ENCODE measurements around the gene C6orf136. TPM values are rescaled to one million over a fixed set of nuclear protein-coding genes. Genes with fewer than 3 reads are reported as not detected.

The C6orf136 gene
- total and polyA plus RNA-seq, 10 of the 15 experiments (the other 5 are each of a cell fraction or from before 2014, with no cell fraction given) = 5.2 to 24.1 (median 14.9) TPM

GRCh38 chr6:30690403-30691207, 43.7 kb downstream of the C6orf136 start, which contains the start of gene NRM (continued):
- TF ChIP-seq ZNF687 (IDR thresholded peaks at IDR 0.05) (no peak), SP1 (IDR thresholded peaks at IDR 0.05; ENCODE audit: low read depth, low read length) (no peak), NFYA (IDR thresholded peaks at IDR 0.05; ENCODE audit: borderline replicate concordance, low read depth, low read length) (no peak), KDM1A (IDR thresholded peaks at IDR 0.05; ENCODE audit: borderline replicate concordance) (no peak), SPI1 (IDR thresholded peaks at IDR 0.05; ENCODE audit: borderline replicate concordance, insufficient read depth, low read depth, low read length) (peak; percentile 49; the same call in 1 of the 2 replicates), ZNF207 (IDR thresholded peaks at IDR 0.05; ENCODE audit: borderline replicate concordance) (no peak), ZBTB4 (CRISPR knock-in tag; IDR thresholded peaks at IDR 0.05) (no peak), JUNB (IDR thresholded peaks at IDR 0.05) (no peak), RBBP5 (conservative IDR thresholded peaks at IDR 0.05) (no peak), BHLHE40 (IDR thresholded peaks at IDR 0.05; ENCODE audit: borderline replicate concordance in 1 of 2, low read depth in 2 of 2, low read length in 1 of 2) (peak; percentile 60 to 82; a peak in 2 of 4 replicates), NKRF (conservative IDR thresholded peaks at IDR 0.05) (0 out of 2 replicates have a peak, but pooled peaks have one; percentile 50), ASH2L (IDR thresholded peaks at IDR 0.05; ENCODE audit: borderline replicate concordance, low read depth) (no peak), EGR1 (IDR thresholded peaks at IDR 0.05; ENCODE audit: borderline replicate concordance in 1 of 2, low read depth in 2 of 2, low read length in 2 of 2) (no peak), RAD21 (IDR thresholded peaks at IDR 0.05; ENCODE audit: insufficient read depth, low read depth, low read length) (no peak), GATAD2B (conservative IDR thresholded peaks at IDR 0.05; ENCODE audit: low read depth) (0 out of 2 replicates have a peak, but pooled peaks have one; percentile 35), RELB (IDR thresholded peaks at IDR 0.05; ENCODE audit: low read depth) (peak; percentile 93), PAX8 (IDR thresholded peaks at IDR 0.05) (no peak)
